ENCODE results near the gene SUFU.
A peak's percentile ranks its signal among the peaks of the same experiment; 100 is the strongest.

SUFU gene

GRCh38 chr10:102626026-102626685 is 122.4 kb downstream of the SUFU start:
- no peak for DNase-seq
- H3K4me1 Mint-ChIP-seq = peaks cover 15 to 17% of the 10 kb centered on the region in 2 donors
- H3K4me3 Mint-ChIP-seq = no peak overlapping the region
- H3K9me3 Mint-ChIP-seq = no peaks in the 10 kb centered on the region
- peaks cover 11 to 12% of the 10 kb centered on the region in 2 donors for H3K36me3 Mint-ChIP-seq
- H3K27me3 Mint-ChIP-seq = no peaks in the 10 kb centered on the region
- no peak for ATAC-seq (replicated peaks)
- H3K27ac Mint-ChIP-seq = peak overlapping the region; percentile 48

GRCh38 chr10:102627291-102627735 is 123.5 kb downstream of the SUFU start:
- H3K27ac Mint-ChIP-seq = no peak overlapping the region

GRCh38 chr10:102627736-102628293 is 124.0 kb downstream of the SUFU start:
- ATAC-seq (replicated peaks) (no peak), DNase-seq (no peak)
- Mint-ChIP-seq H3K27ac (no peak overlapping the region), H3K27me3 (no peaks in the 10 kb centered on the region), H3K9me3 (no peaks in the 10 kb centered on the region), H3K36me3 (peaks cover 13 to 17% of the 10 kb centered on the region in 2 donors), H3K4me3 (no peak overlapping the region), H3K4me1 (peaks cover 20 to 21% of the 10 kb centered on the region in 2 donors)

More at GRCh38 chr10:102627291-102627735, 123.5 kb downstream of the SUFU start:
- no peak for ATAC-seq (replicated peaks)
- no peak for DNase-seq
- Mint-ChIP-seq H3K9me3 (no peaks in the 10 kb centered on the region), H3K36me3 (peaks cover 13 to 17% of the 10 kb centered on the region in 2 donors), H3K4me1 (peaks cover 15 to 17% of the 10 kb centered on the region in 2 donors), H3K4me3 (no peak overlapping the region), H3K27me3 (no peaks in the 10 kb centered on the region)

- peaks cover 24 to 28% of the 10 kb centered on the region in 2 donors for H3K4me1 Mint-ChIP-seq
- no peaks in the 10 kb centered on the region for H3K9me3 Mint-ChIP-seq
- DNase-seq (no peak), ATAC-seq (replicated peaks) (no peak)
- peaks cover 13 to 17% of the 10 kb centered on the region in 2 donors for H3K36me3 Mint-ChIP-seq
- no peak overlapping the region for H3K27ac Mint-ChIP-seq
- H3K4me3 Mint-ChIP-seq = no peak overlapping the region
- no peaks in the 10 kb centered on the region for H3K27me3 Mint-ChIP-seq
Measured at GRCh38 chr10:102628451-102628911, 124.7 kb downstream of the SUFU start.

- Mint-ChIP-seq H3K36me3 (peaks cover 13 to 17% of the 10 kb centered on the region in 2 donors), H3K9me3 (no peaks in the 10 kb centered on the region), H3K27ac (peak overlapping the region; percentile 75), H3K4me3 (no peak overlapping the region), H3K4me1 (peaks cover 25 to 31% of the 10 kb centered on the region in 2 donors), H3K27me3 (no peaks in the 10 kb centered on the region)
- DNase-seq (no peak), ATAC-seq (replicated peaks) (no peak)
Measured at GRCh38 chr10:102629661-102630614, 126.2 kb downstream of the SUFU start.

GRCh38 chr10:102630663-102631062 is 126.9 kb downstream of the SUFU start:
- peaks cover 23 to 31% of the 10 kb centered on the region in 2 donors for H3K4me1 Mint-ChIP-seq
- no peak overlapping the region for H3K27ac Mint-ChIP-seq
- ATAC-seq (replicated peaks) (no peak), DNase-seq (no peak)
- no peak overlapping the region for H3K4me3 Mint-ChIP-seq
- no peaks in the 10 kb centered on the region for H3K27me3 Mint-ChIP-seq
- H3K9me3 Mint-ChIP-seq = no peaks in the 10 kb centered on the region
- peaks cover 13 to 17% of the 10 kb centered on the region in 2 donors for H3K36me3 Mint-ChIP-seq

GRCh38 chr10:102631525-102632393 is 128.0 kb downstream of the SUFU start:
- peaks cover 13 to 17% of the 10 kb centered on the region in 2 donors for H3K36me3 Mint-ChIP-seq
- H3K9me3 Mint-ChIP-seq = no peaks in the 10 kb centered on the region
- no peak overlapping the region for H3K4me3 Mint-ChIP-seq
- H3K27me3 Mint-ChIP-seq = no peaks in the 10 kb centered on the region
- no peak for ATAC-seq (replicated peaks)
- peak overlapping the region; percentile 26 for H3K27ac Mint-ChIP-seq
- H3K4me1 Mint-ChIP-seq = peaks cover 21 to 29% of the 10 kb centered on the region in 2 donors
- no peak for DNase-seq

GRCh38 chr10:102632394-102633111 is 128.8 kb downstream of the SUFU start:
- Mint-ChIP-seq H3K27ac (peak overlapping the region; percentile 37), H3K4me1 (peaks cover 22 to 29% of the 10 kb centered on the region in 2 donors)
- ATAC-seq (replicated peaks) = peak; percentile 38 to 43

GRCh38 chr10:102633287-102633686 is 129.5 kb downstream of the SUFU start:
- no peaks in the 10 kb centered on the region for H3K27me3 Mint-ChIP-seq
- H3K27ac Mint-ChIP-seq = peak overlapping the region; percentile 75
- ATAC-seq (replicated peaks) = peak; percentile 76 to 77
- no peaks in the 10 kb centered on the region for H3K9me3 Mint-ChIP-seq
- H3K36me3 Mint-ChIP-seq = peaks cover 11 to 14% of the 10 kb centered on the region in 2 donors
- no peak for DNase-seq
- no peak overlapping the region for H3K4me3 Mint-ChIP-seq
- H3K4me1 Mint-ChIP-seq = peaks cover 22 to 29% of the 10 kb centered on the region in 2 donors

More at GRCh38 chr10:102632394-102633111, 128.8 kb downstream of the SUFU start:
- Mint-ChIP-seq H3K36me3 (peaks cover 13 to 17% of the 10 kb centered on the region in 2 donors), H3K27me3 (no peaks in the 10 kb centered on the region), H3K9me3 (no peaks in the 10 kb centered on the region), H3K4me3 (no peak overlapping the region)
- no peak for DNase-seq

GRCh38 chr10:102633848-102634247 is 130.1 kb downstream of the SUFU start:
- DNase-seq (no peak), ATAC-seq (replicated peaks) (no peak)
- Mint-ChIP-seq H3K27ac (no peak overlapping the region), H3K27me3 (no peaks in the 10 kb centered on the region), H3K4me1 (peaks cover 22 to 29% of the 10 kb centered on the region in 2 donors), H3K9me3 (no peaks in the 10 kb centered on the region), H3K4me3 (peak overlapping the region in 1 of 2 donors; percentile 30), H3K36me3 (peaks cover 11 to 14% of the 10 kb centered on the region in 2 donors)

GRCh38 chr10:102634686-102635085 is 130.9 kb downstream of the SUFU start:
- DNase-seq (no peak), ATAC-seq (replicated peaks) (no peak)
- no peak overlapping the region for H3K4me3 Mint-ChIP-seq
- H3K4me1 Mint-ChIP-seq = peaks cover 22 to 29% of the 10 kb centered on the region in 2 donors
- no peaks in the 10 kb centered on the region for H3K27me3 Mint-ChIP-seq
- no peaks in the 10 kb centered on the region for H3K9me3 Mint-ChIP-seq
- H3K36me3 Mint-ChIP-seq = peaks cover 11 to 12% of the 10 kb centered on the region in 2 donors
- no peak overlapping the region for H3K27ac Mint-ChIP-seq

GRCh38 chr10:102635377-102635776 is 131.6 kb downstream of the SUFU start:
- DNase-seq = no peak
- Mint-ChIP-seq H3K4me1 (peaks cover 22 to 29% of the 10 kb centered on the region in 2 donors), H3K4me3 (no peak overlapping the region)

GRCh38 chr10:102639537-102639936 is 135.8 kb downstream of the SUFU start:
- ATAC-seq (replicated peaks) = no peak
- Mint-ChIP-seq H3K27me3 (no peaks in the 10 kb centered on the region), H3K4me1 (peaks cover 13 to 19% of the 10 kb centered on the region in 2 donors), H3K27ac (no peak overlapping the region), H3K36me3 (no peaks in the 10 kb centered on the region), H3K4me3 (no peak overlapping the region), H3K9me3 (peaks cover 0 to 3% of the 10 kb centered on the region in 2 donors)
- no peak for DNase-seq

More at GRCh38 chr10:102635377-102635776, 131.6 kb downstream of the SUFU start:
- Mint-ChIP-seq H3K9me3 (no peaks in the 10 kb centered on the region), H3K27ac (peak overlapping the region; percentile 48), H3K36me3 (peaks cover 9 to 10% of the 10 kb centered on the region in 2 donors), H3K27me3 (no peaks in the 10 kb centered on the region)
- peak; percentile 41 to 49 for ATAC-seq (replicated peaks)
